Motor neuron (in vitro differentiated cells): Measurements from ENCODE around the gene HERC3. TPM values are rescaled to one million over a fixed set of nuclear protein-coding genes. Genes with fewer than 3 reads are reported as not detected.

Experiments
- ATAC-seq, 8 experiments: fragments of 200-7000 bp; cut with Tn5 transposase; replicated peaks in 6 of 8; 2 replicates each; pipeline ENCODE4 v1.8.0; 2021; ENCODE audit warnings: mild to moderate bottlenecking in 8 of 8, moderate library complexity in 8 of 8
- H3K27ac ChIP-seq, 2 donors: fragments of 250-450 bp; sonication (Bioruptor Pico); 2 replicates each; pipeline ENCODE4 v1.9.0; 2021; ENCODE audit warnings: antibody characterized with exemption in 2 of 2, mild to moderate bottlenecking in 2 of 2, moderate library complexity in 1 of 2
- H3K4me1 ChIP-seq, 2 donors: fragments of 250-450 bp; sonication (Bioruptor Pico); replicated peaks in 1 of 2; 2 replicates each; pipeline ENCODE4 v1.6.1; 2021; ENCODE audit warnings: antibody characterized with exemption in 2 of 2, mild to moderate bottlenecking in 2 of 2, moderate library complexity in 1 of 2
- H3K4me3 ChIP-seq, 5 donors: fragments of 250-450 bp; sonication (Bioruptor Pico); 2 replicates each; pipeline ENCODE4 v1.9.0; 2021; ENCODE audit warnings: antibody characterized with exemption in 5 of 5, mild to moderate bottlenecking in 5 of 5, moderate library complexity in 4 of 5
- WGBS, 10 experiments: fragments of 450-650 bp; shearing (Covaris generic); methylation state at CpG; one replicate each; pipeline ENCODE4 v1.0.0; 2022; 5-methylcytosine and 5-hydroxymethylcytosine counted together
- in situ Hi-C, 9 experiments: fragments of 400-800 bp; cut with MboI; loops; one replicate each; pipeline ENCODE4 v1.15.0; 2021; ENCODE audit warnings: low sequenced_read_pairs in 9 of 9, low pct_unique_long_range_greater_than_20kb in 2 of 9; ENCODE audit not compliant: unreplicated experiment in 9 of 9
- total RNA-seq, 8 experiments: library from RNA; unstranded; fragments of 300-600 nt; gene quantifications; 2 replicates each; pipeline versions ENCODE4 v1.2.3 to v1.2.4, GENCODE V29; 2022

Gene HERC3
- total RNA-seq, 8 experiments from 2014 or later = 7.0 to 23.5 (median 13.4) TPM

DNA sequence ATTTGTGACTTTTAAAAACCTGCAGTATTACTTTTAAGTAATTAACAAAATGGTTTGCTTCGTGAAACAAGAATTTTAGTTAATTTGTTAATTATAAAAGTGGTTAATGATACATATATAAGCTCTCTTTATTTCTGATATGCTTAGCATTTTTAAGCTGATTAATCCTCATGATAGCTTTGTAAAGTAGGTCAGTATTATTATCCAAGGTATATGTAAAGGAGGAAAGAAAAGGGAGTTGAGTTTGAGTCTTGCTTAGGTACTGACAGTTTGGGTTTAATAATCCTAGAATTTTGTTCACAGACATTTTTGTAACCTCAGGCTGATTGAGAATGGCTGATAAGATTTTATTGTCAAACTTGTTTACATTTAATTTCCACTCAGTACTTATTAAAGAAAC lies 21.8 kb downstream of the HERC3 start:
- Histone ChIP-seq H3K4me3 (no peak overlapping the region), H3K27ac (no peak overlapping the region), H3K4me1 (peaks cover 5 to 8% of the 10 kb centered on the region in 2 donors)
- WGBS, 10 experiments = 63 to 100% (median 86%) methylated on average over 1 of the region's 1 CpG; no CpG with 5 or more reads in 3 of the 10 experiments
- ATAC-seq = no peak
- in situ Hi-C loops = no loop called here

GRCh38 chr4:88616275-88617150 lies 24.2 kb downstream of the HERC3 start:
- H3K4me3 ChIP-seq = no peak overlapping the region
- peak in 2 of 8 experiments; percentile 9 to 33 for ATAC-seq
- 0 to 93% (median 71%) methylated on average over 1 to 4 of the region's 4 CpGs; no CpG with 5 or more reads in 1 of the 10 experiments for WGBS, 10 experiments
- in situ Hi-C loops = no loop called here
- H3K27ac ChIP-seq = no peak overlapping the region
- H3K4me1 ChIP-seq = peaks cover 5 to 8% of the 10 kb centered on the region in 2 donors

DNA sequence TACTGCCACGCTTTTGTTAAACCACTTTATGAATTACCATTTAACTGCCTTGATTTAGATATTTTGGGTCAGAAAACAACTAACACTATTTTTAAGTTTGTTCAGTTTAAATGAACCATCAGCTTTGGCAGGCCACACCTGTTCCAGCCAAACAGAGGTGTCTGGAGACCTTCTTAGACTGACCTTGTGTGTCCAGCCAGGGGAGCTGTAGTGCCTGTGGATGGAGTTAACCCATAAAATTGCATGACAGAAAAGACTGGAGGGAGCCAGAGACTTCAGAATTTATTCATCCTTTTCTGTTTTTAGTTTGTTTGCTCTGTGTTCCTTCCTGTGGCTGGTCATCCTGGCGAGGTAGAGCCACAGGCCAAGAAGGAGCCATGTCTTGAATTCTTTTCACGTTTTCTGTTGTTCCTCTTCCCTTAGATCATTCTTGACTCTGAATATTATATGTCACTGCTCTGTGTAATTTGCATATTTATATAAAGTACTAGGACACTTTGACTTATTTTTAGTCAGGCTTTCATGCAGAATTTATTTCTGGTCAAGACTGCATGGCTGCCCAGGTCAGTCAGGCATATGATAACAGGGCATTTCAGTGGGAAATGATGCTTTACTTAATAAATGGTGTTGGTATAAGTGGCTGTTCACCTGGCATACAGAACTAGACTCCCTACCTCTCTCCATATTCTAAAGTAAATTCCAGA lies 26.7 kb downstream of the HERC3 start:
- 66 to 100% (median 83%) methylated on average over 1 to 3 of the region's 3 CpGs for WGBS, 10 experiments
- Histone ChIP-seq H3K4me3 (no peak overlapping the region), H3K4me1 (no peaks in the 10 kb centered on the region), H3K27ac (no peak overlapping the region)
- ATAC-seq = no peak
- in situ Hi-C loops = no loop called here

DNA sequence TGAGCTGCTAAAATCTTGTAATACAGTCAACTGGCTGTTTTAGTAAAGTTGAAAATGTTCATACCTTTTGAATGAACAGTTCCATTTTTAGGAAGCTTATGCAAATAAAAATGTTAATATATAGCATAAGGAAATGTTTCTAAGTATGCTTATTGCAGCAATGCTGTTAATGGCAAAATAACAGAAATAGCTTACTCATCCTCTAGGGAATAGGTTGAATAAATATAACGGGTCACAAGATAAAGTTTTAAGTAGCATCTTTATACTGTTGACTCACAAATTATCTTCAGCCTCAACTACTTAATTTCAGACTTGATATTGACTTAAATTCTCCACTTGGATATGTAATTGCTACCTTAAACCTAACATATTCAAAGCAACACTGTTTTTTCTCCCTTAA lies 27.7 kb downstream of the HERC3 start:
- H3K27ac ChIP-seq = no peak overlapping the region
- no peak overlapping the region for H3K4me3 ChIP-seq
- ATAC-seq = no peak
- in situ Hi-C loops = no loop called here
- H3K4me1 ChIP-seq = no peaks in the 10 kb centered on the region
- WGBS, 10 experiments = 0 to 100% (median 73%) methylated on average over 1 of the region's 1 CpG; no CpG with 5 or more reads in 1 of the 10 experiments

DNA sequence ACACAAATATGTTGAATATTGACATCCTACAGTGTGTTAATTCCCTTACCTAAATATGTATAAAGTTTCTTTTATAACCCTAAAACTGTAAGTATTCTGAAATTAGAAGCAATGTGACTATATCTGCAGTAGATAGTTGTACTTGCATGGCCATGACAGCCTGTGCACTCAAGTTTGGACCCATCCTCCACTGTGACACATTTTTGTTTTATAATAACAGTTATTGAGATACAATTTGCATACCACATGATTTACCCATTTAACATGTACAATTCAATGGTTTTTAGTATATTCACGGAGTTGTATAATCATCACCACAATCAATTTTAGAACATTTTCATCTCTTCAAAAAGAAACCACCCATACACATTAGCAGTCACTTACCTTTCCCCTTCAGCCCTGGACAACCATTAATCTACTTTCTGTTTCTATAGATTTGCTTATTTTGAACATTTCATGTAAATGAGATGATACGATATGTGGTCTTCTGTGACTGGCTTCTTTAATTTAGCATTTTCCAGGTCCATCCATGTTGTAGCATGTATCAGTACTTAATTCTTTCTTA lies 29.6 kb downstream of the HERC3 start:
- H3K27ac ChIP-seq = no peak overlapping the region
- no peaks in the 10 kb centered on the region for H3K4me1 ChIP-seq
- WGBS, 10 experiments = 0 to 100% (median 87%) methylated on average over 1 to 2 of the region's 2 CpGs; no CpG with 5 or more reads in 1 of the 10 experiments
- no peak for ATAC-seq
- in situ Hi-C loops = no loop called here
- no peak overlapping the region for H3K4me3 ChIP-seq

- WGBS, 10 experiments = 0 to 100% (median 76%) methylated on average over 1 to 3 of the region's 3 CpGs
- peak in 6 of 8 experiments; percentile 31 to 98 (median 91) for ATAC-seq
- H3K27ac ChIP-seq = no peak overlapping the region
- in situ Hi-C loops = no loop called here
- H3K4me3 ChIP-seq = no peak overlapping the region
- H3K4me1 ChIP-seq = no peaks in the 10 kb centered on the region
Measured at GRCh38 chr4:88623097-88623496, 30.8 kb downstream of the HERC3 start.

GRCh38 chr4:88628746-88629145 lies 36.5 kb downstream of the HERC3 start:
- H3K4me3 ChIP-seq = no peak overlapping the region
- no peaks in the 10 kb centered on the region for H3K4me1 ChIP-seq
- ATAC-seq = peak in 1 of 8 experiments; percentile 62
- in situ Hi-C loops = no loop called here
- WGBS, 10 experiments = 41 to 100% (median 94%) methylated on average over 1 to 8 of the region's 8 CpGs
- H3K27ac ChIP-seq = no peak overlapping the region

DNA sequence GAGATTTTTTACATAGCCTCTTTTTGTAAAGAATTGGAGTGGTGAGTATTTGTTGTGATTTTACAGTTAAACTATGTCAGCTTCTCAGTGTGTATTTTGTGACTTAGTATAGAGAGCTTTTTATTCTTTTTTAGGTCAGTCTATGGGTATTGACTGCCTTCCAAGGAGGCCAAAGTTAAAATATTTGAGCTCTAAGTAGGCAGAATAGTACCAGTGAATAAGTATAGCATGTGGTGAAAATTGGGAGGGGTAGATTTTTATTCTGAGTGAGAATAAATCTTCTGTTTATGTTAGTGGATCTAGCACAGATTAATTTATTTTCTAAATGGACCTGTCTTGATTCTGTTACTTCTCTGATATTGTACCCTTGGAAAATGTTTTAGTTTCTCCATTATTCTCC lies 37.5 kb downstream of the HERC3 start:
- in situ Hi-C loops = no loop called here
- no peak overlapping the region for H3K27ac ChIP-seq
- no peaks in the 10 kb centered on the region for H3K4me1 ChIP-seq
- peak in 1 of 8 experiments; percentile 25 for ATAC-seq
- H3K4me3 ChIP-seq = no peak overlapping the region

DNA sequence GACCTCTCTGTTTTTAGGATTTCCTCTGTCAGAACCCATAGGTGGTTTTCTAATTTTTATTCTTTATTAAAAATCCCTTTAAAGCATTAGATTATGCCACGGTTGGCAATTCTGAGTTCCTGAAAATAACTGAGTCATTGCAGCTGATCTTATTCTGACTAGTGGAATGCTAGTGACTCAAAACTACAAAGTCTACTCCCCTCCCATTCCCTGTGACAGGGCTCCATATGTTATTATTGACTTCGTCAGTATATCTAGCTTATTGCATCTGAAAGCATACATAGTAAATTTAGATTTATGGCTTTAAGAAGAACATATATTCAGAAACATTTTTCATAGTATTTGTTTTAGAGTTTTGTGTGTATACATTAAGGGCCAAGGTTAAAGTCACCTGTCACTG lies 38.5 kb downstream of the HERC3 start:
- WGBS, 10 experiments = 0 to 100% (median 86%) methylated on average over 1 to 2 of the region's 2 CpGs; no CpG with 5 or more reads in 1 of the 10 experiments
- no peak overlapping the region for H3K4me3 ChIP-seq
- in situ Hi-C loops = no loop called here
- peak in 2 of 8 experiments; percentile 98 to 99 for ATAC-seq
- no peaks in the 10 kb centered on the region for H3K4me1 ChIP-seq
- H3K27ac ChIP-seq = no peak overlapping the region

- Histone ChIP-seq H3K4me1 (no peaks in the 10 kb centered on the region), H3K4me3 (no peak overlapping the region), H3K27ac (no peak overlapping the region)
- WGBS, 10 experiments = 56 to 92% (median 77%) methylated on average over 2 of the region's 2 CpGs
- no peak for ATAC-seq
- in situ Hi-C loops = no loop called here
Measured at GRCh38 chr4:88643932-88644331, 51.7 kb downstream of the HERC3 start.

GRCh38 chr4:88645994-88646393 lies 53.7 kb downstream of the HERC3 start:
- no peak for ATAC-seq
- no peak overlapping the region for H3K27ac ChIP-seq

DNA sequence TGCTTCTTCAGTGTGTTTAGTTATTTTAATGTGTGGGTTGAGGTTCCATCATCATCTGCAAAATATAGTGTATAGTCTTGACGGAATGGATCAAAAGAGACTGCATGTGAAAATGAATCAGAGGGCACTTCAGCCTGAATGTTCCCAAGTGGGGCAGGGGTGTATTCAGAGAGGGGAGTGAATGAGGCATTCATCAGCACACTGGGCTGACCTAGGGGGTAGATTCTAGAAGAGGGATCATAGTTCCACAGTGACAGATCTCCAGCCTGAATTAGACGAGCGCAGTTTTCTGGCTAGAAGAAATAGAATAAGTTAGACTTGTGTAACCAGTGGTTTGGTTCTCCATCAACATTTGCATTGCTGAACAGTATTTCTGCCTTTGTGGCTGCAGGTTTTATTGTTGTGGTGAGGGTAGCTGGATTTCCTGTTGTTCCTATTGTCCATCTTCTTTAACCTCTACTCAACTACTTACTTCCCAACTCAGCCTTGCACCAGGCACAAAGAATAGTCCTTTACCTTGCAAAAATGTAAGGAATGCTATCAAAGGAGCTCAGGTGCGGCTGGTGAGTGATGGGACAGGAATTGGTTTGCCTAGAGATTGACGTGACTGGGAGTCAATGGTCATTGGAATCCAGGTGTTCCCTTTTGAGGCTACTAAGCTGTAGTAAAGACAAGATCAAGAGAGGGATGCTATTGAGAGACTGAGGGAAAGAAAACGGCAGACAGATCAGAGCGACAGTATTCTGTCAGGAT lies 54.4 kb downstream of the HERC3 start:
- H3K27ac ChIP-seq = no peak overlapping the region
- in situ Hi-C loops = no loop called here
- ATAC-seq = no peak
- no peaks in the 10 kb centered on the region for H3K4me1 ChIP-seq
- 78 to 100% (median 90%) methylated on average over 1 to 7 of the region's 7 CpGs for WGBS, 10 experiments
- H3K4me3 ChIP-seq = no peak overlapping the region

More at GRCh38 chr4:88645994-88646393, 53.7 kb downstream of the HERC3 start:
- in situ Hi-C loops = no loop called here
- no peaks in the 10 kb centered on the region for H3K4me1 ChIP-seq
- no peak overlapping the region for H3K4me3 ChIP-seq
- 60 to 100% (median 80%) methylated on average over 1 of the region's 1 CpG; no CpG with 5 or more reads in 5 of the 10 experiments for WGBS, 10 experiments
